H1 (cell line): ENCODE results near the gene ACTR3C. TPM values are rescaled to one million over a fixed set of nuclear protein-coding genes. Genes with fewer than 3 reads are reported as not detected.

ENCODE experiments used
- CTCF ChIA-PET: fragments of 300-600 bp; sonication (Branson Sonifier 250); formaldehyde crosslinking; loops from one replicate; lab custom pipeline; 2021; ENCODE audit not compliant: partially characterized antibody; lab: Charles Lee
- POLR2A ChIA-PET: fragments of 300-600 bp; sonication (Branson Sonifier 250); formaldehyde crosslinking; loops from one replicate; lab custom pipeline; 2021; ENCODE audit warnings: inconsistent platforms; ENCODE audit not compliant: partially characterized antibody; lab: Charles Lee
- DNase-seq, 2 experiments: peaks; one replicate each; pipeline versions ENCODE4 v3.0.0 to v3.0.0-alpha.2; 2010 to 2022; ENCODE audit warnings: low spot score in 2 of 2, low read depth in 1 of 2, mixed read lengths in 1 of 2
- FAIRE-seq: peaks from 2 replicates; lab custom pipeline; 2011; peaks lifted over from hg19 to GRCh38; lab: Jason Lieb, UNC
- H2AFZ ChIP-seq: 2 replicates; pipeline ENCODE4 v1.8.1; 2012; ENCODE audit warnings: low read length, inconsistent platforms
- H2AK5ac ChIP-seq: 2 replicates; pipeline ENCODE4 v1.6.1; 2013; ENCODE audit warnings: low read depth, low read length
- H2BK120ac ChIP-seq: replicated peaks from 2 replicates; pipeline ENCODE3; 2013; ENCODE audit warnings: low read depth, low read length, inconsistent platforms
- H2BK12ac ChIP-seq: 2 replicates; pipeline ENCODE4 v1.6.1; 2013; ENCODE audit warnings: low read depth, low read length
- H2BK15ac ChIP-seq: 2 replicates; pipeline ENCODE4 v1.6.1; 2013; ENCODE audit warnings: low read length
- H2BK20ac ChIP-seq: 2 replicates; pipeline ENCODE4 v1.6.1; 2013; ENCODE audit warnings: low read length
- H2BK5ac ChIP-seq: 2 replicates; pipeline ENCODE4 v1.6.1; 2013; ENCODE audit warnings: low read depth, low read length
- H3K14ac ChIP-seq: 2 replicates; pipeline ENCODE4 v1.6.1; 2013; ENCODE audit warnings: inconsistent platforms; ENCODE audit not compliant: insufficient read length
- H3K18ac ChIP-seq: 2 replicates; pipeline ENCODE4 v1.6.1; 2013; ENCODE audit warnings: low read length; ENCODE audit errors: extremely low read depth
- H3K23ac ChIP-seq: 2 replicates; pipeline ENCODE4 v1.6.1; 2013; ENCODE audit warnings: inconsistent platforms; ENCODE audit not compliant: insufficient read length
- H3K23me2 ChIP-seq: 2 replicates; pipeline ENCODE4 v1.6.1; 2013; ENCODE audit warnings: low read depth, low read length
- H3K27ac ChIP-seq: 2 replicates; pipeline ENCODE4 v1.6.1; 2011; ENCODE audit warnings: low read depth, low read length, inconsistent platforms
- H3K27me3 ChIP-seq, 4 experiments: replicated peaks in 1 of 4; 1 replicate in 1 of 4; 2 replicates in 3 of 4; pipeline versions ENCODE4 v1.6.1 to v1.8.1; 2011 to 2013; ENCODE audit warnings: low read length in 3 of 4, mild to moderate bottlenecking in 3 of 4, inconsistent platforms in 2 of 4, mixed read lengths in 2 of 4, moderate library complexity in 1 of 4; ENCODE audit not compliant: control insufficient read depth in 3 of 4, insufficient read depth in 3 of 4; ENCODE audit errors: extremely low read depth in 1 of 4
- H3K36me3 ChIP-seq, 4 experiments: 2 replicates each; pipeline versions ENCODE4 v1.6.1 to v1.8.1; 2011 to 2013; ENCODE audit warnings: mild to moderate bottlenecking in 4 of 4, low read length in 3 of 4, moderate library complexity in 2 of 4, control low read depth in 1 of 4, inconsistent platforms in 1 of 4; ENCODE audit not compliant: insufficient read depth in 4 of 4, control insufficient read depth in 2 of 4
- H3K4ac ChIP-seq: replicated peaks from 2 replicates; pipeline ENCODE3; 2013; ENCODE audit warnings: low read length, low read depth, mixed read lengths, inconsistent platforms; ENCODE audit not compliant: insufficient read length
- H3K4me1 ChIP-seq, 4 experiments: replicated peaks in 1 of 4; 1 replicate in 1 of 4; 2 replicates in 3 of 4; pipeline versions ENCODE4 v1.6.1 to v1.8.1; 2011 to 2013; ENCODE audit warnings: low read length in 3 of 4, inconsistent platforms in 2 of 4, mixed read lengths in 1 of 4; ENCODE audit not compliant: insufficient read depth in 4 of 4, control insufficient read depth in 3 of 4
- H3K4me2 ChIP-seq, 2 experiments: 2 replicates each; pipeline versions ENCODE4 v1.6.1 to v1.8.1; 2011 to 2013; ENCODE audit warnings: low read depth in 2 of 2, low read length in 2 of 2, control low read depth in 1 of 2, inconsistent platforms in 1 of 2, mild to moderate bottlenecking in 1 of 2; ENCODE audit not compliant: insufficient read depth in 1 of 2
- H3K4me3 ChIP-seq, 4 experiments: fragments of 200-600, 300-600 bp in 1 of 4; sonication (generic), shearing (Covaris generic), sonication (Bioruptor Twin) in 1 of 4; 2 replicates each; pipeline versions ENCODE4 v1.5.1 to v1.8.1; 2011 to 2016; ENCODE audit warnings: low read length in 4 of 4, low read depth in 3 of 4, control low read depth in 2 of 4, inconsistent platforms in 2 of 4, mild to moderate bottlenecking in 2 of 4, mixed read lengths in 1 of 4, moderate library complexity in 1 of 4; ENCODE audit not compliant: insufficient read depth in 2 of 4; ENCODE audit errors: extremely low read depth in 1 of 4
- H3K56ac ChIP-seq: replicated peaks from 2 replicates; pipeline ENCODE3; 2013; ENCODE audit warnings: low read depth, mild to moderate bottlenecking, mixed read lengths, low read length, inconsistent platforms; ENCODE audit not compliant: insufficient read length
- H3K79me1 ChIP-seq: 2 replicates; pipeline ENCODE4 v1.6.1; 2013; ENCODE audit warnings: low read depth, low read length, control low read depth
- H3K79me2 ChIP-seq, 2 experiments: 2 replicates each; pipeline versions ENCODE4 v1.6.1 to v1.8.1; 2012 to 2013; ENCODE audit warnings: low read length in 2 of 2, mild to moderate bottlenecking in 2 of 2, inconsistent platforms in 1 of 2; ENCODE audit not compliant: insufficient read depth in 2 of 2, control insufficient read depth in 1 of 2
- H3K9ac ChIP-seq, 4 experiments: replicated peaks in 1 of 4; 1 replicate in 1 of 4; 2 replicates in 3 of 4; pipeline versions ENCODE4 v1.6.1 to v1.8.1; 2011 to 2013; ENCODE audit warnings: low read depth in 3 of 4, low read length in 3 of 4, control low read depth in 2 of 4, mild to moderate bottlenecking in 2 of 4, moderate library complexity in 2 of 4, inconsistent platforms in 1 of 4; ENCODE audit errors: extremely low read depth in 1 of 4
- H3K9me3 ChIP-seq, 2 experiments: 2 replicates each; pipeline versions ENCODE4 v1.6.1 to v1.8.1; 2012 to 2013; ENCODE audit warnings: mild to moderate bottlenecking in 2 of 2, moderate library complexity in 2 of 2, control low read depth in 1 of 2, inconsistent platforms in 1 of 2, low read depth in 1 of 2, low read length in 1 of 2, mixed read lengths in 1 of 2; ENCODE audit not compliant: insufficient read depth in 2 of 2
- H4K20me1 ChIP-seq, 2 experiments: replicated peaks in 1 of 2; 2 replicates each; pipeline versions ENCODE3 to v1.8.1; 2011 to 2013; ENCODE audit warnings: inconsistent platforms in 2 of 2, low read length in 2 of 2, mild to moderate bottlenecking in 1 of 2; ENCODE audit not compliant: insufficient read depth in 2 of 2, control insufficient read depth in 1 of 2
- H4K5ac ChIP-seq: 2 replicates; pipeline ENCODE4 v1.6.1; 2013; ENCODE audit warnings: low read length, low read depth, mixed read lengths, inconsistent platforms; ENCODE audit not compliant: insufficient read length
- H4K8ac ChIP-seq: 2 replicates; pipeline ENCODE4 v1.8.0; 2013; ENCODE audit warnings: mild to moderate bottlenecking, moderate library complexity, low read length, inconsistent platforms; ENCODE audit not compliant: insufficient read depth; ENCODE audit errors: extremely low read depth
- H4K91ac ChIP-seq: replicated peaks from 2 replicates; pipeline ENCODE3; 2013; ENCODE audit warnings: low read length, mixed read lengths, inconsistent platforms; ENCODE audit not compliant: insufficient read length
- ATF3 ChIP-seq: IDR thresholded peaks from 2 replicates; pipeline ENCODE4 v1.6.1; 2011; ENCODE audit warnings: low read depth, mild to moderate bottlenecking, low read length; ENCODE audit not compliant: insufficient read depth
- BRCA1 ChIP-seq: IDR thresholded peaks from 2 replicates; pipeline ENCODE4 v1.6.1; 2012; ENCODE audit warnings: low read depth, low read length, improper control_type of control experiment
- CREB1 ChIP-seq: IDR thresholded peaks from 2 replicates; pipeline ENCODE4 v1.6.1; 2012; ENCODE audit warnings: inconsistent platforms
- GABPA ChIP-seq: IDR thresholded peaks from 2 replicates; pipeline ENCODE4 v1.6.1; 2011; ENCODE audit warnings: mild to moderate bottlenecking, low read length, moderate library complexity, borderline replicate concordance; ENCODE audit not compliant: insufficient read depth
- HDAC2 ChIP-seq, 2 experiments: fragments of 300-600 bp in 1 of 2; sonication (generic) in 1 of 2; IDR thresholded peaks; 2 replicates each; pipeline ENCODE4 v1.6.1; 2011 to 2012; ENCODE audit warnings: low read depth in 2 of 2, low read length in 2 of 2, mild to moderate bottlenecking in 2 of 2, moderate library complexity in 2 of 2, borderline replicate concordance in 1 of 2, inconsistent platforms in 1 of 2
- HDAC6 ChIP-seq: IDR thresholded peaks from one replicate; pipeline ENCODE4 v1.7.1; 2012; ENCODE audit warnings: low read depth, mild to moderate bottlenecking, inconsistent platforms, low read length, moderate library complexity
- JUN ChIP-seq: IDR thresholded peaks from 2 replicates; pipeline ENCODE4 v1.6.1; 2011; ENCODE audit warnings: low read depth, mild to moderate bottlenecking, improper control_type of control experiment, low read length
- KDM5A ChIP-seq: fragments of 200-600 bp; IDR thresholded peaks from 2 replicates; pipeline ENCODE4 v1.7.1; 2012; ENCODE audit warnings: mild to moderate bottlenecking, low read length, inconsistent platforms, mixed read lengths
- MAFK ChIP-seq: IDR thresholded peaks from 2 replicates; pipeline ENCODE4 v1.6.1; 2012; ENCODE audit warnings: low read depth, mild to moderate bottlenecking, improper control_type of control experiment, low read length
- NRF1 ChIP-seq: IDR thresholded peaks from 2 replicates; pipeline ENCODE4 v1.6.1; 2011; ENCODE audit warnings: mild to moderate bottlenecking, low read depth, low read length, improper control_type of control experiment
- POLR2AphosphoS5 ChIP-seq: IDR thresholded peaks from 2 replicates; pipeline ENCODE4 v1.6.1; 2011; ENCODE audit warnings: low read depth, low read length
- SIN3A ChIP-seq, 2 experiments: IDR thresholded peaks in 1 of 2; conservative IDR thresholded peaks in 1 of 2; 2 replicates each; pipeline ENCODE4 v1.6.1; 2011 to 2012; ENCODE audit warnings: low read length in 2 of 2, improper control_type of control experiment in 1 of 2, low read depth in 1 of 2, mild to moderate bottlenecking in 1 of 2
- TCF12 ChIP-seq: IDR thresholded peaks from 2 replicates; pipeline ENCODE4 v1.6.1; 2011; ENCODE audit warnings: low read depth, mild to moderate bottlenecking, low read length
- WGBS, 2 experiments: shearing (Covaris generic) in 1 of 2; methylation state at CpG; one replicate each; pipeline versions ENCODE4 v1.1.6 to v1.1.7; 2013 to 2015; ENCODE audit warnings: low lambda C conversion rate in 2 of 2, mixed read lengths in 2 of 2, inconsistent platforms in 1 of 2, low coverage in 1 of 2, missing lambda C conversion rate in 1 of 2; ENCODE audit not compliant: insufficient replicate concordance in 2 of 2, insufficient coverage in 1 of 2, insufficient read length in 1 of 2; ENCODE audit errors: extremely low coverage in 1 of 2, missing lambda C conversion rate in 1 of 2; 5-methylcytosine and 5-hydroxymethylcytosine counted together
- polyA plus RNA-seq, 7 experiments: library from polyadenylated mRNA; depleted of rRNA in 3 of 7; stranded (reverse) in 5 of 7; unstranded in 2 of 7; fragments of >200 nt in 5 of 7; fragments of 200-250 nt in 2 of 7; gene quantifications; 1 replicate in 5 of 7; 2 replicates in 1 of 7; 4 replicates in 1 of 7; pipeline versions ENCODE4 v1.2.1 to v1.2.3, GENCODE V29; 2011 to 2013; ENCODE audit warnings: missing spikeins in 2 of 7, mixed read lengths in 2 of 7
- total RNA-seq: library from RNA; stranded (reverse); fragmentation: NEBNext Ultra II Directional; extraction: Animal tissue kit (Norgen Biotek cat#: 25700); gene quantifications from 2 replicates; pipeline ENCODE4 v1.2.1, GENCODE V29; 2021

Gene ACTR3C
- total and polyA plus RNA-seq, 2 of the 8 experiments (the other 6 are each of a cell fraction or from before 2014, with no cell fraction given), result 1.5 TPM; not detected in 1

GRCh38 chr7:150358433-150358832, 35.1 kb upstream of the ACTR3C start:
- Histone ChIP-seq H3K79me1 (no peaks in the 10 kb centered on the region; the same call in 1 of the 2 replicates), H2AK5ac (no peak overlapping the region), H3K36me3 (no peaks in the 10 kb centered on the region), H2AFZ (no peak overlapping the region), H3K4me1 (peaks cover 12 to 18% (median 16%) of the 10 kb centered on the region in 4 experiments), H2BK120ac (no peak overlapping the region), H3K79me2 (no peaks in the 10 kb centered on the region), H3K4me2 (no peak overlapping the region), H2BK15ac (0 out of 2 replicates have a peak overlapping the region, but pooled peaks have one; percentile 14), H3K9me3 (no peaks in the 10 kb centered on the region), H4K20me1 (peaks cover 0 to 5% of the 10 kb centered on the region in 2 experiments), H2BK20ac (no peak overlapping the region), H3K14ac (no peak overlapping the region), H3K4ac (peak overlapping the region; percentile 57), H3K27ac (no peak overlapping the region), H3K23ac (no peak overlapping the region), H4K8ac (no peak overlapping the region), H3K18ac (no peak overlapping the region), H3K27me3 (no peaks in the 10 kb centered on the region; a peak in 1 of 7 replicates), H3K56ac (no peak overlapping the region), H3K9ac (no peak overlapping the region), H3K4me3 (no peak overlapping the region), H2BK5ac (no peak overlapping the region), H4K91ac (no peak overlapping the region), H3K23me2 (peaks cover 13% of the 10 kb centered on the region; the same call in 1 of the 2 replicates), H2BK12ac (no peak overlapping the region), H4K5ac (no peak overlapping the region)
- POLR2A ChIA-PET, result interaction anchor here (1.0 to 1.4 kb wide), 3 partner anchors 11 to 43 kb away, joined by 3 to 10 read pairs (median 4); partner anchors contain the start of gene REPIN1
- TF ChIP-seq CREB1 (no peak), POLR2AphosphoS5 (no peak), HDAC2 (IDR thresholded peaks at IDR 0.05; ENCODE audit: borderline replicate concordance in 1 of 2, low read depth in 2 of 2, low read length in 2 of 2) (no peak), TCF12 (no peak), JUN (no peak), SIN3A (conservative IDR thresholded peaks at IDR 0.05 in 1 of 2, IDR thresholded peaks at IDR 0.05 in 1 of 2; ENCODE audit: low read depth in 1 of 2, low read length in 2 of 2) (no peak), HDAC6 (no peak), KDM5A (no peak), BRCA1 (no peak), ATF3 (no peak), GABPA (no peak), NRF1 (no peak), MAFK (no peak)
- CTCF ChIA-PET, result interaction anchor here (0.7 to 4.5 kb wide), 15 partner anchors 11 to 709 kb away, joined by 3 to 32 read pairs (median 4); partner anchors contain the start of gene REPIN1
- no peak for DNase-seq
- 92% methylated on average over 4 of the region's 4 CpGs; no CpG with 5 or more reads in 1 of the 2 experiments for WGBS, 2 experiments
- no peak for FAIRE-seq
